ENCODE data around the gene KIF3C.

GRCh38 chr2:25887624-25888242 lies 94.6 kb downstream of the KIF3C start:
- TF ChIP-seq GATA3 (IDR thresholded peaks at IDR 0.05; ENCODE audit: low read depth, low read length) (no peak), GATA2 (IDR thresholded peaks at IDR 0.05; ENCODE audit: low read depth, low read length) (no peak)

Data from SH-SY5Y (cell line).